ENCODE data around the gene PRRT2.

Gene PRRT2

DNA sequence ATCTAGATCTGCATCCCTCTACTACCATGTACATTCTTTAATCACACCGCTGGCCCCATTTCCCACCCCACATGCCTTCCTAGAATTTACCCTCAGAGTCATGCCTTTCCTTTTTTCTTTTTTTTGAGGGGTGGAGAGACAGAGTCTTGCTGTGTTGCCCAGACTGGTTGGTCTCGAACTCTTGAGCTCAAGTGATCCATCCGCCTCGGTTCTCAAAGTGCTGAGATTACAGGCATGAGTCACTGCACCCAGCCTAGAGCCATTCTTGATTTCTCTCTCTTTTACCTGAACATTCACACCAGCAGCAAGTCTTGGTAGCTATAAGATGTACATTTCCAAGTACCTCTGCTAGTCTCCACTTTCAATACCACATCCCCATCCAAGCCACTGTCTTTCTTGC is 6.1 kb downstream of the PRRT2 start:
- TF ChIP-seq, protein P1, sequence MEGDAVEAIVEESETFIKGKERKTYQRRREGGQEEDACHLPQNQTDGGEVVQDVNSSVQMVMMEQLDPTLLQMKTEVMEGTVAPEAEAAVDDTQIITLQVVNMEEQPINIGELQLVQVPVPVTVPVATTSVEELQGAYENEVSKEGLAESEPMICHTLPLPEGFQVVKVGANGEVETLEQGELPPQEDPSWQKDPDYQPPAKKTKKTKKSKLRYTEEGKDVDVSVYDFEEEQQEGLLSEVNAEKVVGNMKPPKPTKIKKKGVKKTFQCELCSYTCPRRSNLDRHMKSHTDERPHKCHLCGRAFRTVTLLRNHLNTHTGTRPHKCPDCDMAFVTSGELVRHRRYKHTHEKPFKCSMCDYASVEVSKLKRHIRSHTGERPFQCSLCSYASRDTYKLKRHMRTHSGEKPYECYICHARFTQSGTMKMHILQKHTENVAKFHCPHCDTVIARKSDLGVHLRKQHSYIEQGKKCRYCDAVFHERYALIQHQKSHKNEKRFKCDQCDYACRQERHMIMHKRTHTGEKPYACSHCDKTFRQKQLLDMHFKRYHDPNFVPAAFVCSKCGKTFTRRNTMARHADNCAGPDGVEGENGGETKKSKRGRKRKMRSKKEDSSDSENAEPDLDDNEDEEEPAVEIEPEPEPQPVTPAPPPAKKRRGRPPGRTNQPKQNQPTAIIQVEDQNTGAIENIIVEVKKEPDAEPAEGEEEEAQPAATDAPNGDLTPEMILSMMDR (IDR thresholded peaks at IDR 0.05; ENCODE audit: low read depth, low read length, missing control alignments) = no peak
- DNase-seq (ENCODE audit: low read depth) = no peak
- in situ Hi-C loops (cut with HindIII; ENCODE audit: low sequenced_read_pairs) = no loop called here
- H3K4me3 ChIP-seq (ENCODE audit: low read depth, low read length) = no peak overlapping the region

- no peak for DNase-seq (ENCODE audit: low read depth)
- peak overlapping the region; percentile 76 for H3K4me3 ChIP-seq (ENCODE audit: low read depth, low read length)
- TF ChIP-seq, protein P1 (IDR thresholded peaks at IDR 0.05; ENCODE audit: low read depth, low read length, missing control alignments) = peak; percentile 19
- in situ Hi-C loops (cut with HindIII; ENCODE audit: low sequenced_read_pairs) = no loop called here
Observed at GRCh38 chr16:29819506-29819905, 7.5 kb downstream of the PRRT2 start.

- TF ChIP-seq, protein P1 (IDR thresholded peaks at IDR 0.05; ENCODE audit: low read depth, low read length, missing control alignments) = no peak
- no peak for DNase-seq (ENCODE audit: low read depth)
Observed at GRCh38 chr16:29820271-29820701, 8.3 kb downstream of the PRRT2 start, which contains the start of gene MVP. TSS of gene MVP (plus strand) at chr16:29820462. CDS start at chr16:29830550, 10,088 bp downstream.

DNA sequence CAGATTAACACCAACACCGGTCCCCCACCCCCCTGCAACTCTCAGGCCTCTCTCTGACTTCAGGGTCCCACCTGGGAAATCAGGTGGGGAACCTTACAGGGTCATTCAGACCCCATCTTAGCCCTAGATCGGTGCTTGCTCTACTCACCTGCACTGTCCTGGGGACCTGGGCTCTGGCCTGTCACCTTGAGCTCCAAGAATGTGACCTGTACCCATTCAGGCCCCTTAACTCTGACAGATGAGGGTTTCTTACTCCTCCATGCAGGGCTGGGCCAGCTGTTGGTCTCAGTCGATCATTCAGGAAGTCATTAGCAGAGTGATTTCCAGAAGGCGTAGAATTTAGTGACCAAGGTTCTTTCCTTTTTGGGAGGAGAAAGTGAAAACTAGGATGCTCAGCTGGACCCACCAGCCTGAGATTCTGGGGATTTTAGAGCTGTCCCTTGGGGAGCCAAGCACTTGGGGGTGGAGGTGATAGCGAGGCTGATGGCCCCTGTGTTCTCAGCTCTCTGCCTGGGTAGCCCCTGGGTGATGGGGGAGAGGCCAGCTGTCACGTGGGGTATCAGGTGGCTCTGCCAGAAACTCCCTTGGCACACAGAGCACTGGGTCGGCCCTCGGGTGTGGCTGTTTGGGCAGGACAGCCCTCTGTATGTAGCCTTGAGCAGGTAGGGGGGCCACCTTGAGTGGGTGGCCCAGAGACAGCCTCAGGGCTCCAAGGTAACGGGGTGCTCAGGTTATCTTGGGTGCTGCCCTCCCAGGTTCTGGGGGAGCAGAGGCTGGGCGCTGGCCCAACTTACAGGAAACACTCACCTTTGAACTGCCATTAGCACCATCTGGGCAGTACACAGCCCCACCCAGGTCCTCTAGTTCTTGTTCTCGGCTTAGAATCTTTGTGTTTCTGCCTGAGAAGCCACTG is 9.0 kb downstream of the PRRT2 start:
- DNase-seq (ENCODE audit: low read depth) = no peak
- peak overlapping the region; percentile 76 for H3K4me3 ChIP-seq (ENCODE audit: low read depth, low read length)
- TF ChIP-seq, protein P1 (IDR thresholded peaks at IDR 0.05; ENCODE audit: low read depth, low read length, missing control alignments) = no peak
- in situ Hi-C loops (cut with HindIII; ENCODE audit: low sequenced_read_pairs) = no loop called here

More at GRCh38 chr16:29820271-29820701, 8.3 kb downstream of the PRRT2 start, which contains the start of gene MVP:
- peak within 1 kb of the TSS; percentile 76 for H3K4me3 ChIP-seq (ENCODE audit: low read depth, low read length)
- in situ Hi-C loops (cut with HindIII; ENCODE audit: low sequenced_read_pairs) = no loop called here

- peak; percentile 78 for DNase-seq (ENCODE audit: low read depth)
- in situ Hi-C loops (cut with HindIII; ENCODE audit: low sequenced_read_pairs) = no loop called here
Observed at GRCh38 chr16:29821643-29822115, 9.7 kb downstream of the PRRT2 start.

GRCh38 chr16:29824589-29825144 is 12.7 kb downstream of the PRRT2 start:
- peak overlapping the region; percentile 18 for H3K4me3 ChIP-seq (ENCODE audit: low read depth, low read length)
- TF ChIP-seq, protein P1 (IDR thresholded peaks at IDR 0.05; ENCODE audit: low read depth, low read length, missing control alignments) = no peak
- in situ Hi-C loops (cut with HindIII; ENCODE audit: low sequenced_read_pairs) = no loop called here
- DNase-seq (ENCODE audit: low read depth) = peak; percentile 45

More at GRCh38 chr16:29821643-29822115, 9.7 kb downstream of the PRRT2 start:
- H3K4me3 ChIP-seq (ENCODE audit: low read depth, low read length) = peak overlapping the region; percentile 76
- TF ChIP-seq, protein P1 (IDR thresholded peaks at IDR 0.05; ENCODE audit: low read depth, low read length, missing control alignments) = no peak
